K562 (cell line): Measurements from ENCODE around the gene ADAM23. TPM values are rescaled to one million over a fixed set of nuclear protein-coding genes. Genes with fewer than 3 reads are reported as not detected.

ENCODE experiments used
- ATAC-seq: fragments of 200-7000 bp; cut with Tn5 transposase; 3 replicates; pipeline ENCODE4 v1.9.1; 2020; ENCODE audit warnings: moderate library complexity
- BruUV-seq: library from RNA; stranded (reverse); fragments of 400-500 nt; replicated peaks from 2 replicates; lab custom pipeline; 2021; lab: Mats Ljungman, UMichigan
- CTCF ChIA-PET: fragments of 300-600 bp; formaldehyde crosslinking; extraction: SDS; loops from one replicate; lab custom pipeline; 2021; ENCODE audit warnings: low intra/inter-chr PET ratio; lab: Yijun Ruan, JAX
- POLR2A ChIA-PET: fragments of 300-600, 350-650 bp; sonication (Branson Sonifier 250); formaldehyde crosslinking; extraction: SDS; loops from one replicate; lab custom pipeline; 2021; ENCODE audit warnings: antibody characterized with exemption, inconsistent platforms; lab: Yijun Ruan, JAX
- DNase-seq, 4 experiments: peaks; one replicate each; pipeline versions ENCODE4 v3.0.0 to v3.0.0-alpha.2; 2011 to 2018; ENCODE audit warnings: low spot score in 3 of 4, mixed read lengths in 3 of 4; ENCODE audit errors: extremely low read depth in 1 of 4
- FAIRE-seq: peaks from 2 replicates; lab custom pipeline; 2011; peaks lifted over from hg19 to GRCh38; lab: Jason Lieb, UNC
- H2AFZ ChIP-seq: 2 replicates; pipeline ENCODE4 v1.6.0; 2011; ENCODE audit warnings: low read depth, low read length, control low read depth, inconsistent platforms
- H3K27ac ChIP-seq: fragments of 200-600 bp; 3 replicates; pipeline ENCODE4 v1.8.0; 2011; ENCODE audit warnings: low read depth, mild to moderate bottlenecking, control low read depth, inconsistent platforms, low read length, moderate library complexity, mixed read lengths; ENCODE audit errors: extremely low read depth
- H3K27me3 ChIP-seq, 2 experiments: fragments of 300-600 bp in 1 of 2; 2 replicates in 1 of 2; 3 replicates in 1 of 2; pipeline versions ENCODE4 v1.6.0 to v1.8.0; 2011; ENCODE audit warnings: inconsistent platforms in 2 of 2, low read length in 2 of 2, mild to moderate bottlenecking in 1 of 2, mixed read lengths in 1 of 2, moderate library complexity in 1 of 2; ENCODE audit not compliant: control insufficient read depth in 2 of 2, insufficient read depth in 2 of 2
- H3K36me3 ChIP-seq: fragments of 300-600 bp; 3 replicates; pipeline ENCODE4 v1.8.0; 2011; ENCODE audit warnings: mild to moderate bottlenecking, low read length, inconsistent platforms; ENCODE audit not compliant: control insufficient read depth, insufficient read depth
- H3K4me1 ChIP-seq, 2 experiments: fragments of 200-600 bp in 1 of 2; replicated peaks in 1 of 2; 2 replicates in 1 of 2; 3 replicates in 1 of 2; pipeline versions ENCODE4 v1.5.1 to v1.8.0; 2011; ENCODE audit warnings: inconsistent platforms in 2 of 2, low read length in 2 of 2, mild to moderate bottlenecking in 1 of 2, mixed read lengths in 1 of 2, moderate library complexity in 1 of 2; ENCODE audit not compliant: control insufficient read depth in 2 of 2, insufficient read depth in 2 of 2
- H3K4me2 ChIP-seq: 2 replicates; pipeline ENCODE4 v1.6.1; 2011; ENCODE audit warnings: low read length, control low read depth, inconsistent platforms, mixed read lengths; ENCODE audit not compliant: insufficient read depth
- H3K4me3 ChIP-seq: fragments of 200-600 bp; sonication (generic), shearing (Covaris generic); 2 replicates; pipeline ENCODE4 v1.5.1; 2016; ENCODE audit warnings: control low read depth, inconsistent platforms
- H3K79me2 ChIP-seq: fragments of 200-600 bp; 3 replicates; pipeline ENCODE4 v1.8.0; 2011; ENCODE audit warnings: low read length, inconsistent platforms; ENCODE audit not compliant: control insufficient read depth, insufficient read depth
- H3K9ac ChIP-seq, 2 experiments: 2 replicates each; pipeline versions ENCODE4 v1.6.0 to v1.6.1; 2011; ENCODE audit warnings: low read depth in 2 of 2, low read length in 2 of 2, control low read depth in 1 of 2, inconsistent platforms in 1 of 2, mild to moderate bottlenecking in 1 of 2, mixed read lengths in 1 of 2; ENCODE audit not compliant: insufficient read depth in 1 of 2
- H3K9me1 ChIP-seq: one replicate; pipeline ENCODE4 v1.6.0; 2011; ENCODE audit warnings: inconsistent platforms, mild to moderate bottlenecking, low read length, moderate library complexity; ENCODE audit not compliant: control insufficient read depth, insufficient read depth
- H3K9me3 ChIP-seq: replicated peaks from 2 replicates; pipeline ENCODE4 v1.5.1; 2011; ENCODE audit warnings: low read depth, low read length, inconsistent platforms; ENCODE audit not compliant: control insufficient read depth, insufficient read depth
- H4K20me1 ChIP-seq: replicated peaks from 2 replicates; pipeline ENCODE4 v1.6.1; 2011; ENCODE audit warnings: low read length, inconsistent platforms, mixed read lengths; ENCODE audit not compliant: control insufficient read depth, insufficient read depth
- BDP1 ChIP-seq: IDR thresholded peaks from 3 replicates; pipeline ENCODE4 v1.6.1; 2011; ENCODE audit not compliant: insufficient read length, insufficient read depth
- CCNT2 ChIP-seq: IDR thresholded peaks from 2 replicates; pipeline ENCODE4 v1.6.1; 2011; ENCODE audit warnings: borderline replicate concordance, low read depth, mild to moderate bottlenecking, moderate library complexity, mixed read lengths, low read length; ENCODE audit not compliant: insufficient read length; ENCODE audit errors: extremely low read depth
- FOXJ2 ChIP-seq: fragments of 200-800 bp; sonication (Bioruptor generic); IDR thresholded peaks from 2 replicates; pipeline ENCODE4 v1.6.1; 2016; ENCODE audit warnings: missing genetic modification characterization, missing compliant biosample characterization
- GATAD2B ChIP-seq: fragments of 450-650 bp; IDR thresholded peaks from 2 replicates; pipeline ENCODE4 v1.6.1; 2017; ENCODE audit warnings: mild to moderate bottlenecking, borderline replicate concordance
- GTF2A2 ChIP-seq: IDR thresholded peaks from 2 replicates; pipeline ENCODE4 v1.6.1; 2016; ENCODE audit warnings: mild to moderate bottlenecking, missing genetic modification characterization, missing compliant biosample characterization
- HOXB6 ChIP-seq: fragments of 250-450 bp; sonication (Bioruptor Pico); IDR thresholded peaks from 2 replicates; pipeline ENCODE4 v1.5.1; 2022; ENCODE audit warnings: mild to moderate bottlenecking, borderline replicate concordance
- NCOA2 ChIP-seq, 2 experiments: fragments of 450-650 bp; IDR thresholded peaks; 2 replicates each; pipeline ENCODE4 v1.6.1; 2018; ENCODE audit warnings: mild to moderate bottlenecking in 2 of 2, moderate library complexity in 1 of 2; ENCODE audit not compliant: partially characterized antibody in 2 of 2
- SPI1 ChIP-seq: IDR thresholded peaks from 2 replicates; pipeline ENCODE4 v1.6.1; 2011; ENCODE audit warnings: low read depth, low read length, control low read depth, borderline replicate concordance
- ZKSCAN8 ChIP-seq: fragments of 200-800 bp; sonication (Bioruptor generic); IDR thresholded peaks from 2 replicates; pipeline ENCODE4 v1.6.1; 2016; ENCODE audit warnings: missing genetic modification characterization, missing compliant biosample characterization
- ZNF143 ChIP-seq: sonication (generic); formaldehyde crosslinking; IDR thresholded peaks from 2 replicates; pipeline ENCODE4 v1.9.0; 2022; ENCODE audit warnings: mild to moderate bottlenecking, missing genetic modification reagents
- ZNF217 ChIP-seq: sonication (generic); formaldehyde crosslinking; IDR thresholded peaks from 2 replicates; pipeline ENCODE4 v1.8.0; 2022; ENCODE audit warnings: mild to moderate bottlenecking, missing genetic modification reagents
- ZNF316 ChIP-seq: fragments of 450-650 bp; IDR thresholded peaks from 2 replicates; pipeline ENCODE4 v1.6.1; 2016
- WGBS: fragments of 100-300 bp; shearing (Covaris generic); methylation state at CpG from one replicate; pipeline ENCODE4 v1.1.6; 2016; ENCODE audit warnings: low coverage, mixed read lengths; ENCODE audit not compliant: insufficient coverage; ENCODE audit errors: missing lambda C conversion rate; 5-methylcytosine and 5-hydroxymethylcytosine counted together
- in situ Hi-C: fragments of 300-500 bp; cut with MboI; formaldehyde crosslinking; loops from 4 replicates; pipeline ENCODE4 v1.15.0; 2018; ENCODE audit warnings: inconsistent platforms, mixed read lengths
- intact Hi-C: fragments of 100-400 bp; cut with micrococcal nuclease; formaldehyde crosslinking; loops from 2 replicates; pipeline ENCODE4 v1.14.2; 2022
- polyA plus RNA-seq, 8 experiments: library from polyadenylated mRNA; depleted of rRNA in 4 of 8; stranded (reverse) in 5 of 8; unstranded in 3 of 8; fragments of >200 nt; fragmentation: Nextera tagmentation in 2 of 8; fragmentation: Illumina TruSeq in 1 of 8; extraction: Ambion mirVana in 2 of 8; extraction: Trizol in 1 of 8; gene quantifications; 2 replicates each; pipeline versions ENCODE4 v1.2.1 to v1.2.3, GENCODE V29; 2011 to 2014; ENCODE audit warnings: inconsistent platforms in 1 of 8, missing spikeins in 1 of 8
- total RNA-seq, 7 experiments: library from RNA; depleted of rRNA in 6 of 7; stranded (reverse); fragments of >200 nt in 6 of 7; fragmentation: Illumina TruSeq in 2 of 7; extraction: Trizol in 2 of 7; gene quantifications; 2 replicates each; pipeline versions ENCODE4 v1.2.1 to v1.2.3, GENCODE V29; 2011 to 2021; ENCODE audit warnings: low replicate concordance in 1 of 7
- TF ChIP-seq, protein P1 (sequence below): IDR thresholded peaks from 2 replicates; pipeline ENCODE4 v1.6.1; 2011; ENCODE audit not compliant: insufficient read length; ENCODE audit errors: extremely low read depth
- TF ChIP-seq, protein P2 (sequence below): sonication (generic); formaldehyde crosslinking; IDR thresholded peaks from 2 replicates; pipeline ENCODE4 v1.8.0; 2022; ENCODE audit warnings: missing genetic modification reagents, mild to moderate bottlenecking, borderline replicate concordance
- TF ChIP-seq, protein P3 (sequence below): sonication (generic); formaldehyde crosslinking; IDR thresholded peaks from 2 replicates; pipeline ENCODE4 v1.9.0; 2022; ENCODE audit warnings: mild to moderate bottlenecking, missing genetic modification reagents
- TF ChIP-seq, protein P4 (sequence below): fragments of 450-650 bp; formaldehyde crosslinking; IDR thresholded peaks from 2 replicates; pipeline ENCODE4 v1.4.0; 2020; ENCODE audit warnings: mild to moderate bottlenecking, moderate library complexity

ADAM23 gene
- total and polyA plus RNA-seq, 9 of the 15 experiments (the other 6 are each of a cell fraction or from before 2014, with no cell fraction given) = 0.02 TPM; not detected in 8

DNA sequence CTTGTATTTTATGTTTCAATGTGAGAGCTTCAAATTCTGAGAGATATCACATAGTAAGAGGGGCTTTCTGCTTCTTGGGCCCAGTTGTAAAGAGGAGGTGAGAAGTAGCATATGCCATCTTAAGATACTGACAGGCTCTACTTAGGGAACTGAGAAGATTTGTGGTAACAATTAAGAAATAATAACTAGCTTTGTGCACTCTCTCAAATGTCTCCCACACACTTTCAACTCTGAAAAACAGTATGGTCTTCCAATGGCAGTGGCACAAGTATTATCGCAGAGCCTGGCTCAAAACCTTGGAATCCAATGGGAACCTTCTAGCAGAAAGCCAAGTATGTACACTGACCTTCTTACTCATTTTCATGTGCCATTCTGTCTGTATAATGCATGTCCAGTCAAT is 118.6 kb downstream of the ADAM23 start:
- intact Hi-C loops (no loop called here), in situ Hi-C loops (loop anchor here (25.0 kb wide), 1 partner anchor 900 kb away; no protein-coding TSS in a partner anchor)
- H3K4me2 ChIP-seq = no peak overlapping the region
- no peaks in the 10 kb centered on the region for H3K9me1 ChIP-seq
- WGBS = 10% methylated on average over 1 of the region's 1 CpG
- H3K27ac ChIP-seq = no peak overlapping the region
- H3K9ac ChIP-seq = no peak overlapping the region
- no peaks in the 10 kb centered on the region for H3K36me3 ChIP-seq
- no peaks in the 10 kb centered on the region for H3K9me3 ChIP-seq
- DNase-seq (no peak), ATAC-seq (no peak), FAIRE-seq (no peak)
- ChIA-PET POLR2A (no interaction called here), CTCF (no interaction called here)
- H3K4me3 ChIP-seq = no peak overlapping the region
- no peaks in the 10 kb centered on the region for H3K79me2 ChIP-seq
- TF ChIP-seq, protein P1, sequence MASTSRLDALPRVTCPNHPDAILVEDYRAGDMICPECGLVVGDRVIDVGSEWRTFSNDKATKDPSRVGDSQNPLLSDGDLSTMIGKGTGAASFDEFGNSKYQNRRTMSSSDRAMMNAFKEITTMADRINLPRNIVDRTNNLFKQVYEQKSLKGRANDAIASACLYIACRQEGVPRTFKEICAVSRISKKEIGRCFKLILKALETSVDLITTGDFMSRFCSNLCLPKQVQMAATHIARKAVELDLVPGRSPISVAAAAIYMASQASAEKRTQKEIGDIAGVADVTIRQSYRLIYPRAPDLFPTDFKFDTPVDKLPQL = no peak
- TF ChIP-seq ZNF143 (CRISPR knock-in tag) (no peak), ZNF217 (CRISPR knock-in tag) (no peak), GATAD2B (no peak), SPI1 (no peak), ZKSCAN8 (CRISPR knock-in tag) (no peak), FOXJ2 (tag) (no peak), ZNF316 (no peak), CCNT2 (no peak), GTF2A2 (no peak), HOXB6 (no peak), BDP1 (no peak), NCOA2 (IDR thresholded peaks at IDR 0.05; ENCODE audit: partially characterized antibody in 2 of 2) (no peak)
- TF ChIP-seq, protein P2, sequence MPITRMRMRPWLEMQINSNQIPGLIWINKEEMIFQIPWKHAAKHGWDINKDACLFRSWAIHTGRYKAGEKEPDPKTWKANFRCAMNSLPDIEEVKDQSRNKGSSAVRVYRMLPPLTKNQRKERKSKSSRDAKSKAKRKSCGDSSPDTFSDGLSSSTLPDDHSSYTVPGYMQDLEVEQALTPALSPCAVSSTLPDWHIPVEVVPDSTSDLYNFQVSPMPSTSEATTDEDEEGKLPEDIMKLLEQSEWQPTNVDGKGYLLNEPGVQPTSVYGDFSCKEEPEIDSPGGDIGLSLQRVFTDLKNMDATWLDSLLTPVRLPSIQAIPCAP (CRISPR knock-in tag) = no peak
- TF ChIP-seq, protein P3, sequence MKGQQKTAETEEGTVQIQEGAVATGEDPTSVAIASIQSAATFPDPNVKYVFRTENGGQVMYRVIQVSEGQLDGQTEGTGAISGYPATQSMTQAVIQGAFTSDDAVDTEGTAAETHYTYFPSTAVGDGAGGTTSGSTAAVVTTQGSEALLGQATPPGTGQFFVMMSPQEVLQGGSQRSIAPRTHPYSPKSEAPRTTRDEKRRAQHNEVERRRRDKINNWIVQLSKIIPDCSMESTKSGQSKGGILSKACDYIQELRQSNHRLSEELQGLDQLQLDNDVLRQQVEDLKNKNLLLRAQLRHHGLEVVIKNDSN (CRISPR knock-in tag) = no peak
- TF ChIP-seq, protein P4, sequence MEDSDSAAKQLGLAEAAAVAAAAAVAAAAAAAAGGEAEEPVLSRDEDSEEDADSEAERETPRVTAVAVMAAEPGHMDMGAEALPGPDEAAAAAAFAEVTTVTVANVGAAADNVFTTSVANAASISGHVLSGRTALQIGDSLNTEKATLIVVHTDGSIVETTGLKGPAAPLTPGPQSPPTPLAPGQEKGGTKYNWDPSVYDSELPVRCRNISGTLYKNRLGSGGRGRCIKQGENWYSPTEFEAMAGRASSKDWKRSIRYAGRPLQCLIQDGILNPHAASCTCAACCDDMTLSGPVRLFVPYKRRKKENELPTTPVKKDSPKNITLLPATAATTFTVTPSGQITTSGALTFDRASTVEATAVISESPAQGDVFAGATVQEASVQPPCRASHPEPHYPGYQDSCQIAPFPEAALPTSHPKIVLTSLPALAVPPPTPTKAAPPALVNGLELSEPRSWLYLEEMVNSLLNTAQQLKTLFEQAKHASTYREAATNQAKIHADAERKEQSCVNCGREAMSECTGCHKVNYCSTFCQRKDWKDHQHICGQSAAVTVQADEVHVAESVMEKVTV (CRISPR knock-in tag) = no peak
- no peak overlapping the region for H2AFZ ChIP-seq
- BruUV-seq = no TSS peak
- no peaks in the 10 kb centered on the region for H4K20me1 ChIP-seq
- no peaks in the 10 kb centered on the region; a peak in 1 of 5 replicates for H3K27me3 ChIP-seq
- H3K4me1 ChIP-seq = no peaks in the 10 kb centered on the region
